UCSD-AML1 (cell line): ENCODE data around the gene ADH5.
"Not testable (repeated sequence)": the region's sequence is repeated elsewhere in the genome, so short reads cannot be mapped to it uniquely, and the experiment has no call there.

Experiments used
- DNase-seq: peaks from one replicate; lab custom pipeline; 2025; ENCODE audit not compliant: unreplicated experiment; lab: John Stamatoyannopoulos, UW

The ADH5 gene

DNA sequence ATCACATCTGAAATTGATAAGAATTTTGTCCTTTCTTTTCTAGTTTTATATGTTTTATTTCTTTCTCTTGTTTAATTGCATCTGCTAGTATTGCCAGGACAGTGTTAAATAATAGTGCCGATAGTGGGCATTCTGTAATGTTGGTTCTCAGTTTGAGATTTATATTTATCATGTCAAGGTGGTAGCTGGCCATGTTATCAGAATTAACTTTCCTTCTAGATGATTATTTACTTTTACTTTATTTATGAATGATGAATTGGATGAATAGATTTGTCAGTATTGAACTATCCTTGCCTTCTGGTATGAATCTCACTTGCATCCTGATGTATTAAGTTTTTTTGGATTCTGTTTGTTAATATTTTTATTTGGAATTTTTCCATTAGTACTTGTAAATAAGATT, 50.4 kb downstream of the ADH5 start:
- DNase-seq, result no peak

DNA sequence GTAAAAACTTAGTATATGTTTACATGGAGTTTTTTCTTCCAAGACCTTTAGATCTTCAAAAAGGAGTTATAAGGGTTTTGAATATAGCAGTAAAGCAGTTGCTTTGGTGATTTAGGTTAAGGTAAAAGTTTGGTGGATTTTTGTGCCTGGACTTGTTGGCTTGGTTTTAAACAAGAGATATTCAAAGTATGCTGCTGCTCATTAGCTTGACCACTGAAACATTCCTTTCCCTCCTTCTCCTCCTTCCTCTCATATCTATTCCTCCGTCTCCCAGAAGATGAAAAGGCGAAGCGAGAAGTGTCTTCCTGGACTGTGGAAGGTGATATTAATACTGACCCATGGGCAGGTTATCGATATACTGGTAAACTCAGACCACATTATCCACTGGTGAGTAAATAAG, 54.6 kb downstream of the ADH5 start:
- DNase-seq, result no peak

DNA sequence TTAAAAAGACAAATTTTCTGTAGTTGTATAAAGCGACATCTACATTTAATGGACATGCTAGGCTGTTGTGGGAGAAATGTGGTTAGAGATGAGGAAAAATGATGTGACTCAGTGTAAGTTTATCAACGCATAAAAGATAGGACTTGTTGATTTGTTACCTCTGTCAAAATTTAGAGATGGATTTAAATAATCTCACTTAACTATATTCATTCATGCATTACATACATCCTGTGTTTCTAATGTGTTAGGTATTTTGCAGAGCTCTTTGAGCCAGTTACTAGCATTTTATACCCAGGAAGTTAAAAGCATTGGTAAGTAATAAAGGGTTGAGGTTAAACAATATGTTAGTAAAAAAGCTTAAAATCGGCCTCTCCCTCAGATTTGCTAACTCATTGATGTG, 58.7 kb downstream of the ADH5 start:
- no peak for DNase-seq

GRCh38 chr4:99029018-99029735, 59.4 kb downstream of the ADH5 start:
- no peak for DNase-seq

GRCh38 chr4:99028187-99028586, 60.4 kb downstream of the ADH5 start:
- DNase-seq, result no peak

DNA sequence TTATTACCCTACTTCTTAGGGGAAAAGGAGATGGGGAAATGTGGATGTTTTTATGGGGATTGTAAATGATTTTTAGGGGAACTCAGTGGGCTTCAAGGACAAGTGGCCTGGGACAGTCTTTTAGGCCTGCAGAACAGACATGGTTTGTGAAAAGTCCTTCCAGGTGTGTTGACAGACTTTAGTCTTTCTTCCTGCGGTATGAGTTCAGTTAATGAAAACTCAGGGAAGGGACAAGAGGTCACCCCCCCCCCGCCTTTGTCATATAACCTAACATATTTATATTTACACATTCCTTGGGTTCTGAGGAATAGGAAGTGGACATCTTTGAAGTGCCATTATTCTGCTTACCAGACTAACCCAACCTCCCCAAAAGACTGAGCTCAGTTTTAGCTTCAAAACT, 61.3 kb downstream of the ADH5 start:
- DNase-seq, result no peak

- DNase-seq, result no peak
These were observed 63.1 kb downstream of the ADH5 start for GRCh38 chr4:99025506-99025905.

DNA sequence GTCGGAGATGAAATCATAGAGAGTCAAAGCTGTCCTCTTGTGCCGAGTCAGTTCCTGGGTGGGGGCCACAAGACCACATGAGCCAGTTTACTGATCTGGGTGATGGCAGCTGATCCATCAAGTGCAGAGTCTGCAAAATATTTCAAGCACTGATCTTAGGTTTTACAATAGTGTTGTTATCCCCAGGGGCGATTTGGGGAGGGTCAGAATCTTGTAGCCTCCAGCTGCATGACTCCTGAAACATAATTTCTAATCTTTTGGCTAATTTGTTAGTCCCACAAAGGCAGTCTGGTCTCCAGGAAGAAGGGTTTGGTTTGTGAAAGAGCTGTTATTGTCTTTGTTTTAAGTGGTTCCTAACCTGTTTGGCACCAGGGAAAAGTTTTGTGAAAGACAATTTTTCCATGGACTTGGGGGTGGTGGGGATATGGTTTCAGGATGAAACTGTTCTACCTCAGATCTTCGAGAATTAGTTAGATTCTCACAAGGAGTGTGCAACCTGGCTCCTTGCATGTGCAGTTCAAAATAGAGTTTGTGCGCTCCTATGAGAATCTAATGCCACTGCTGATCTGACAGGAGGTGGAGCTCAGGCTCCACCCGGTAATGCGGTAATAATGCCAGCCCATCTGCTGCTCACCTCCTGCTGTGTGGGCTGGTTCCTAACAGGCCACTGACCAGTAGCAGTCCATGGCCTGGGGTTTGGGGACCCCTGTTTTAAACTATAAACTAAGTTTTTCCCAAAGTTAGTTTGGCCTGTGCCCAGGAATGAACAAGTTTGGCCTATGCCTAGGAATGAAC, 63.9 kb downstream of the ADH5 start:
- no peak for DNase-seq

DNA sequence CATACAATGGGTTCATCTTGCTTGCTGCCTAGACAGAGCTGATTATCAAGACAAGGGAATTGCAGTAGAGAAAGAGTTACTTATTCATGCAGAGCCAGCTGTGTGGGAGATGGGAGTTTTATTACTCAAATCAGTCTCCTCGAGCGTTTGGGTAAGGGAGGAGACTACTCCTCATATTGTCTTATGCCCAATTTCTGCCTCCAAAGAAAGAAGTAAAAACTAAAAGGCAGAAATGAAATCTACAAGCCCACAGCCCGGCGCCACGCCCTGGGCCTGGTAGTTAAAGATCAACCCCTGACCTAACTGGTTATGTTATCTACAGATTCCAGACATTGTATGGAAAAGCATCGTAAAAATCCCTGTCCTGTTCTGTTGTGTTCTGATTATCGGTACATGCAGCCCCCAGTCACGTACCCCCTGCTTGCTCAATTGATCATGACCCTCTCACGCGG, 64.8 kb downstream of the ADH5 start:
- not testable (repeated sequence) for DNase-seq

DNA sequence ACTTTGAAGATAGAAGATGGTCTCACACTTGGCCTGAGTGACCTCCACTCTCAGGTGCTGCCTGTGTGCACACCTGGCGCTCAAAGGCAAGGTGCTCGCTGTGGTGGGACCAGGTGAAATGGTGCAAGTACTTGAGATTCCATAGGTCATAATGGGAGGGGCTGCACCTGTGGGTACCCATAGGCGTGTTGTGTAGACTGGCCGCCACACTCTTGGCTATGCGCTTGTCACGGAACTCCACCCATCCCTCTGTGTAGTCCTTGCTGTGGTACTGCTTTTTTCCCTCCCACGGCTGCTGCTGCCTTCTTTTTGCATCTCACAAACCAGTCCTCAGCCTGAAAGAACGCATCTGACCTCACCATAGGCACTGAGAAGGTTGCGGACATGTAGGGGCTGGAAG, 66.0 kb downstream of the ADH5 start:
- DNase-seq, result no peak

DNA sequence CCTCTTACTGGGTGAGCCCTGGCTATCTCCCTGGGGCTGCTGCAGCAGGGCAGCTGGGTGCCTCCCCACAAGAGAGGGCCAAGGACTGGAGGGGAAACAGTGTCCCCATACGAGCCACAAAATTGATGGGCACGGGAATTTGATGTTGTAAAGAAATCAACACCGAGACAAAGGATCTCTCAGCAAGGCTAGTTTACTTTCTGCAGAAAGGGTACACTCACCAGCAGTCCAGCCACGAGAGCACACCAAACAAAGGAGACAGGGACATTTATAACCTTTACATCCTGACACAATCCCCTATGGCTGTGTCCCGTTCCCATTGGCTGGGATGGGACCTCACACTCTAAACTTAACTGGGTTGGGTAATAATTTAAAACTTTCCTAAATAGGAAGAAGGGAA, 67.2 kb downstream of the ADH5 start:
- no peak for DNase-seq
